Limb (tissue), 2 donors: ENCODE data around the gene PPIL1.
A peak's percentile ranks its signal among the peaks of the same experiment; 100 is the strongest.

Source experiments
- DNase-seq, 2 donors: peaks; one replicate each; pipeline ENCODE4 v3.0.0-alpha.2; 2016; ENCODE audit errors: extremely low spot score in 2 of 2

The PPIL1 gene

GRCh38 chr6:36888654-36889481, 14.3 kb upstream of the PPIL1 start:
- no peak for DNase-seq

- DNase-seq: no peak
Observed at GRCh38 chr6:36888115-36888643, 13.6 kb upstream of the PPIL1 start.

- no peak for DNase-seq
Observed at GRCh38 chr6:36886950-36887618, 12.5 kb upstream of the PPIL1 start.

- peak; percentile 97 to 98 for DNase-seq
Observed at GRCh38 chr6:36885461-36886401, 11.1 kb upstream of the PPIL1 start, which contains the start of gene C6orf89. Gene C6orf89, plus strand, starts transcription at chr6:36885952. Its CDS starts 13,493 bp downstream, at chr6:36899445.

GRCh38 chr6:36884610-36885009, 10.0 kb upstream of the PPIL1 start:
- no peak for DNase-seq

- DNase-seq: no peak
Observed at GRCh38 chr6:36875250-36875633, 639 bp upstream of the PPIL1 start.

- DNase-seq: no peak
Observed at GRCh38 chr6:36873612-36874442, 776 bp downstream of the PPIL1 start.

- no peak for DNase-seq
Observed at GRCh38 chr6:36873115-36873514, 1.5 kb downstream of the PPIL1 start.

GRCh38 chr6:36871686-36872085, 2.9 kb downstream of the PPIL1 start:
- DNase-seq: no peak

- no peak for DNase-seq
Observed at GRCh38 chr6:36867471-36868224, 7.0 kb downstream of the PPIL1 start.

- no peak for DNase-seq
Observed at GRCh38 chr6:36865835-36866234, 8.8 kb downstream of the PPIL1 start.

- no peak for DNase-seq
Observed at GRCh38 chr6:36863670-36864540, 10.7 kb downstream of the PPIL1 start.

- no peak for DNase-seq
Observed at GRCh38 chr6:36862848-36863382, 11.7 kb downstream of the PPIL1 start.

- no peak for DNase-seq
Observed at GRCh38 chr6:36862164-36862847, 12.3 kb downstream of the PPIL1 start.

GRCh38 chr6:36860126-36860525, 14.5 kb downstream of the PPIL1 start:
- DNase-seq: no peak

- no peak for DNase-seq
Observed at GRCh38 chr6:36858407-36858981, 16.1 kb downstream of the PPIL1 start.

GRCh38 chr6:36857325-36857724, 17.3 kb downstream of the PPIL1 start:
- DNase-seq: no peak

GRCh38 chr6:36856277-36856676, 18.3 kb downstream of the PPIL1 start:
- no peak for DNase-seq
